Osteoblast (primary cell): ENCODE data around the gene MTA1. TPM values are rescaled to one million over a fixed set of nuclear protein-coding genes. Genes with fewer than 3 reads are reported as not detected.

ENCODE experiments used
- DNase-seq: peaks from one replicate; pipeline ENCODE4 v3.0.0; 2011; ENCODE audit warnings: low spot score, mixed read lengths; ENCODE audit not compliant: insufficient read length; ENCODE audit errors: missing footprints
- H2AFZ ChIP-seq: 2 replicates; pipeline ENCODE4 v1.6.0; 2011; ENCODE audit warnings: mild to moderate bottlenecking, low read length
- H3K27ac ChIP-seq: 2 replicates; pipeline ENCODE4 v1.5.1; 2011; ENCODE audit warnings: mild to moderate bottlenecking, low read depth, low read length, moderate library complexity
- H3K27me3 ChIP-seq: 2 replicates; pipeline ENCODE4 v1.6.0; 2012; ENCODE audit warnings: mild to moderate bottlenecking, control low read depth, inconsistent platforms, low read length, moderate library complexity; ENCODE audit not compliant: insufficient read depth
- H3K36me3 ChIP-seq: 2 replicates; pipeline ENCODE4 v1.5.1; 2011; ENCODE audit warnings: mild to moderate bottlenecking, low read length, control low read depth, moderate library complexity; ENCODE audit not compliant: insufficient read depth
- H3K4me1 ChIP-seq: 2 replicates; pipeline ENCODE4 v1.5.1; 2011; ENCODE audit warnings: mild to moderate bottlenecking, low read length, control low read depth, moderate library complexity; ENCODE audit not compliant: insufficient read depth
- H3K4me2 ChIP-seq: 2 replicates; pipeline ENCODE4 v1.6.0; 2011; ENCODE audit warnings: mild to moderate bottlenecking, low read length; ENCODE audit not compliant: insufficient read depth
- H3K4me3 ChIP-seq: fragments of 200-600 bp; sonication (generic); 3 replicates; pipeline ENCODE4 v1.5.1; 2012; ENCODE audit warnings: mild to moderate bottlenecking, low read length, inconsistent platforms; ENCODE audit not compliant: insufficient read depth
- H3K79me2 ChIP-seq: 2 replicates; pipeline ENCODE4 v1.6.0; 2012; ENCODE audit warnings: mild to moderate bottlenecking, low read length, control low read depth, inconsistent platforms; ENCODE audit not compliant: insufficient read depth
- H3K9me3 ChIP-seq: 2 replicates; pipeline ENCODE4 v1.5.1; 2011; ENCODE audit warnings: low read depth, low read length, control low read depth
- H4K20me1 ChIP-seq: 2 replicates; pipeline ENCODE4 v1.6.0; 2012; ENCODE audit warnings: mild to moderate bottlenecking, low read length, control low read depth; ENCODE audit not compliant: insufficient read depth
- total RNA-seq: library from RNA; depleted of rRNA; stranded (reverse); fragments of >200 nt; gene quantifications from 2 replicates; pipeline ENCODE4 v1.2.3, GENCODE V29; 2012
- TF ChIP-seq, protein P1 (sequence below): IDR thresholded peaks from 2 replicates; pipeline ENCODE4 v1.5.1; 2011; ENCODE audit warnings: mild to moderate bottlenecking, low read depth, low read length, moderate library complexity; ENCODE audit errors: extremely low read depth

The MTA1 gene
- total RNA-seq, 1 donor = 60.4 TPM

DNA sequence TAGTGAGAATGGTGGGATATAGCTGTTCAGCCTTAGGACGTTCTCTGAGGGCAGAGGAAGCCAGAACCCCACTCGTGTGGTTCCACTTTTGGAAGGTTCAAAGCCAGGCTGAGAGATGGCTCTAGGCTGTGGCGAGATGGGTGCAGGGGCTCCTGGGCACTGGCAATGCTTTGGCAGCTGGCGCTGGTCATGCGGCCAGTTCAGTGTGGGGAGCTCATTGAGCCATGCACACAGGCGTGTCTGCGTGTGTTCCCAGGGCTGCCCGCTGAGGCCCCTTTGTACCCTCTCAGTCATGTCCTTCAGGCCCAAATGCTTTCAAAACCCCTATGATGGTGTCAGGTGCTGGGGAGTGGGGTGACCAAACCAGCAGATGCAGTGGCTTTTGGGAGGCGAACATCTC, 19.6 kb upstream of the MTA1 start:
- Histone ChIP-seq H3K4me1 (peaks cover 10% of the 10 kb centered on the region), H3K36me3 (peaks cover 12% of the 10 kb centered on the region), H3K4me3 (no peak overlapping the region), H3K9me3 (peaks cover 5% of the 10 kb centered on the region), H3K27ac (no peak overlapping the region), H3K27me3 (no peaks in the 10 kb centered on the region), H4K20me1 (no peaks in the 10 kb centered on the region), H3K79me2 (peaks cover 13% of the 10 kb centered on the region), H3K4me2 (no peak overlapping the region), H2AFZ (no peak overlapping the region)
- TF ChIP-seq, protein P1, sequence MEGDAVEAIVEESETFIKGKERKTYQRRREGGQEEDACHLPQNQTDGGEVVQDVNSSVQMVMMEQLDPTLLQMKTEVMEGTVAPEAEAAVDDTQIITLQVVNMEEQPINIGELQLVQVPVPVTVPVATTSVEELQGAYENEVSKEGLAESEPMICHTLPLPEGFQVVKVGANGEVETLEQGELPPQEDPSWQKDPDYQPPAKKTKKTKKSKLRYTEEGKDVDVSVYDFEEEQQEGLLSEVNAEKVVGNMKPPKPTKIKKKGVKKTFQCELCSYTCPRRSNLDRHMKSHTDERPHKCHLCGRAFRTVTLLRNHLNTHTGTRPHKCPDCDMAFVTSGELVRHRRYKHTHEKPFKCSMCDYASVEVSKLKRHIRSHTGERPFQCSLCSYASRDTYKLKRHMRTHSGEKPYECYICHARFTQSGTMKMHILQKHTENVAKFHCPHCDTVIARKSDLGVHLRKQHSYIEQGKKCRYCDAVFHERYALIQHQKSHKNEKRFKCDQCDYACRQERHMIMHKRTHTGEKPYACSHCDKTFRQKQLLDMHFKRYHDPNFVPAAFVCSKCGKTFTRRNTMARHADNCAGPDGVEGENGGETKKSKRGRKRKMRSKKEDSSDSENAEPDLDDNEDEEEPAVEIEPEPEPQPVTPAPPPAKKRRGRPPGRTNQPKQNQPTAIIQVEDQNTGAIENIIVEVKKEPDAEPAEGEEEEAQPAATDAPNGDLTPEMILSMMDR = no peak
- no peak for DNase-seq

DNA sequence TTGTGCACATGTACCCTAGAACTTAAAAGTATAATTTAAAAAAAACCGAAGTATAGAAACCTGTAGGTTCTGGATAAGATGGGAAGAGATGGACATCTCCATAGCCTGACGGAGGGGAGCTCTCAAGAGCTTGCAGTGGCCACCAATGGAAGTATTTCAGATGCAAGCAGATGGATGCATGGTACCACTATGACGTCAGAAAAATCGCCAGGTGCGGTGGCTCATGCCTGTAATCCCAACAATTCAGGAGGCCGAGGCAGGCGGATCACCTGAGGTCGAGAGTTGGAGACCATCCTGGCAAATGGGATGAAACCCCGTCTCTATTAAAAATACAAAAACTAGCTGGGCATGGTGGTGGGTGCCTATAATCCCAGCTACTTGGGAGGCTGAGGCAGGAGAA, 17.9 kb upstream of the MTA1 start:
- DNase-seq = no peak
- Histone ChIP-seq H4K20me1 (no peaks in the 10 kb centered on the region), H3K27me3 (no peaks in the 10 kb centered on the region), H3K27ac (no peak overlapping the region), H2AFZ (no peak overlapping the region), H3K9me3 (peaks cover 5% of the 10 kb centered on the region), H3K79me2 (peaks cover 13% of the 10 kb centered on the region), H3K36me3 (peaks cover 12% of the 10 kb centered on the region), H3K4me1 (peaks cover 10% of the 10 kb centered on the region), H3K4me3 (no peak overlapping the region), H3K4me2 (no peak overlapping the region)
- TF ChIP-seq, protein P1 = no peak

DNA sequence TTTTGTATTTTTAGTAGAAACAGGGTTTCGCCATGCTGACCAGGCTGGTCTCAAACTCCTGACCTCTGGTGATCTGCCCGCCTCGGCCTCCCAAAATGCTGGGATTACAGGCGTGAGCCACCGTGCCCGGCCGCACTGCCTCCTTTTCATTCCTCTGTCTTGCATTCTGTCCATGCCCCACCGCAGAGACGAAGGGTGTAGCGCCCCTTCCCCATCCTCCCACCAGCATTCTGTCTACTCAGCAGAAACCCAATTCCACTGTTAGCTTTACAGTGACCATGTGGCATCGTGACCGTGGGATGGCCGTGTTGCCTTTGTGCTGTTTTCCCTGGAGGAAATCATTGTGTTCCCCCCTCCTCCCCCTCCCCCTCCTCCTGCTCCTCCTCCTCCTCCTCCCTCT, 11.0 kb upstream of the MTA1 start:
- no peaks in the 10 kb centered on the region for H3K4me1 ChIP-seq
- H2AFZ ChIP-seq = no peak overlapping the region
- no peaks in the 10 kb centered on the region for H3K36me3 ChIP-seq
- no peak overlapping the region for H3K4me3 ChIP-seq
- TF ChIP-seq, protein P1 = no peak
- H3K79me2 ChIP-seq = no peaks in the 10 kb centered on the region
- H3K9me3 ChIP-seq = peaks cover 5% of the 10 kb centered on the region
- peaks cover 9% of the 10 kb centered on the region for H4K20me1 ChIP-seq
- peaks cover 16% of the 10 kb centered on the region for H3K27me3 ChIP-seq
- H3K4me2 ChIP-seq = no peak overlapping the region
- DNase-seq = no peak
- no peak overlapping the region for H3K27ac ChIP-seq

DNA sequence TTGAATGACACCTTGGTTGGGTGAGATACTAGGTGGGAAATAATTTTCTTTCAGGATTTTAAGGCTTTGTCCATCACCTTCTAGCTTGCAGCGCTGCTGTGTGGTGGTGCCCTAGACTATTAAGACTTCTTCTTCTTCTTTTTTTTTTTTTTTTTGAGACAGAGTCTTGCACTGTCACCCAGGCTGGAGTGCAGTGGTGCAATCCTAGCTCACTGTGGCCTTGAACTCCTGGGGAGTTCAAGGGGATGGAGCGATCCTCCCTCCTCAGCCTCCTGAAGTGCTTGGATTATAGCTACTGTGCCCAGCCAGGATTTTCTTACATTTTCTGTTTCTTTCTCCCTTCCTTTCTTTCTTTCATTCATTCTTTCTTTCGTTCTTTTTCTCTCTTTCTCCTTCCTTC, 10.3 kb upstream of the MTA1 start:
- Histone ChIP-seq H3K79me2 (no peaks in the 10 kb centered on the region), H2AFZ (no peak overlapping the region), H3K27ac (no peak overlapping the region), H3K4me2 (no peak overlapping the region), H3K4me1 (no peaks in the 10 kb centered on the region), H3K9me3 (peaks cover 3% of the 10 kb centered on the region), H3K4me3 (no peak overlapping the region), H4K20me1 (peaks cover 9% of the 10 kb centered on the region), H3K36me3 (no peaks in the 10 kb centered on the region), H3K27me3 (peaks cover 16% of the 10 kb centered on the region)
- TF ChIP-seq, protein P1 = no peak
- DNase-seq = peak; percentile 51
